Prostate gland (tissue), 2 donors: ENCODE data around the gene CD3E.

Experiments
- POLR2A ChIP-seq: fragments of 450-650 bp; IDR thresholded peaks from one replicate; pipeline ENCODE4 v1.6.1; 2016; ENCODE audit warnings: antibody characterized with exemption, mild to moderate bottlenecking
- TF ChIP-seq, protein P1 (sequence below), 4 experiments: fragments of 200-600 bp in 2 of 4; fragments of 450-650 bp in 2 of 4; sonication (generic) in 2 of 4; IDR thresholded peaks; 1 replicate in 3 of 4; 2 replicates in 1 of 4; pipeline ENCODE4 v1.5.1; 2016 to 2019; ENCODE audit warnings: antibody characterized with exemption in 4 of 4, mild to moderate bottlenecking in 2 of 4, moderate library complexity in 2 of 4

DNA sequence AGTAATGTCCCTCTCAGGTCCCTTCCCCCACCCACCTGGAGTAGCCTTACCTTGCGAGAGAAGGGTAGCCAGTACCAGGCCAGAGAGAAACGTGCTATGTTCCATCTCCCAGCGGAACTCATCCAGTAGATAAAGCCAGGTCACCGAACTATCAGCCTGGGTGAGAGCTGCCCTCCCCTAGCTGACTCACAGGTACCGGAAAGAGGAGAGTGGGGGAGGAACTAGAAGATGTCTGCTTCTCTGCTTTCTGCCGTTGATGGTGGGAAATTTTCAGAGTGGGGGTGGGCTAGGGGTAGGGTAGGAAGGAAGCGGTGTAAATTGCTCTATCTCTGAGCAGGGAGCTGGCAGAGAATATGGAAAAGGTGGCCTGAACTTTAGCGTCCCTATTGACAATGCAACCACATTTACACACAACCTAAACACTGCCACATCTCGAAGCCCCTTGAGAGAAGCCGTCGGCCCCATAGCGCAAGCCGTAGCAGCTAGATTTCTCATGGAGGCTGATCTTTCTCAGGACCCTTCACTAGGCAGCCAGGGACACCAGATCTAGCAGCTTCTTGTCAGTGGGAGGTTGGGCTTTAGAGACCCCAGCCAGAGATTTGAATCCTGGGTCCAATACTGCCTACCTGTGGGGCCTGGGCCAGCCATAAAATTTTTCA is 38.1 kb downstream of the CD3E start, which contains the start of gene CD3D:
- TF ChIP-seq, protein P1, sequence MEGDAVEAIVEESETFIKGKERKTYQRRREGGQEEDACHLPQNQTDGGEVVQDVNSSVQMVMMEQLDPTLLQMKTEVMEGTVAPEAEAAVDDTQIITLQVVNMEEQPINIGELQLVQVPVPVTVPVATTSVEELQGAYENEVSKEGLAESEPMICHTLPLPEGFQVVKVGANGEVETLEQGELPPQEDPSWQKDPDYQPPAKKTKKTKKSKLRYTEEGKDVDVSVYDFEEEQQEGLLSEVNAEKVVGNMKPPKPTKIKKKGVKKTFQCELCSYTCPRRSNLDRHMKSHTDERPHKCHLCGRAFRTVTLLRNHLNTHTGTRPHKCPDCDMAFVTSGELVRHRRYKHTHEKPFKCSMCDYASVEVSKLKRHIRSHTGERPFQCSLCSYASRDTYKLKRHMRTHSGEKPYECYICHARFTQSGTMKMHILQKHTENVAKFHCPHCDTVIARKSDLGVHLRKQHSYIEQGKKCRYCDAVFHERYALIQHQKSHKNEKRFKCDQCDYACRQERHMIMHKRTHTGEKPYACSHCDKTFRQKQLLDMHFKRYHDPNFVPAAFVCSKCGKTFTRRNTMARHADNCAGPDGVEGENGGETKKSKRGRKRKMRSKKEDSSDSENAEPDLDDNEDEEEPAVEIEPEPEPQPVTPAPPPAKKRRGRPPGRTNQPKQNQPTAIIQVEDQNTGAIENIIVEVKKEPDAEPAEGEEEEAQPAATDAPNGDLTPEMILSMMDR (IDR thresholded peaks at IDR 0.05), result no peak
- TF ChIP-seq POLR2A, result no peak
